ENCODE data around the gene TSPYL4.
A peak's percentile ranks its signal among the peaks of the same experiment; 100 is the strongest.

The TSPYL4 gene

GRCh38 chr6:116221911-116222310 is 32.0 kb downstream of the TSPYL4 start:
- FAIRE-seq, result no peak

DNA sequence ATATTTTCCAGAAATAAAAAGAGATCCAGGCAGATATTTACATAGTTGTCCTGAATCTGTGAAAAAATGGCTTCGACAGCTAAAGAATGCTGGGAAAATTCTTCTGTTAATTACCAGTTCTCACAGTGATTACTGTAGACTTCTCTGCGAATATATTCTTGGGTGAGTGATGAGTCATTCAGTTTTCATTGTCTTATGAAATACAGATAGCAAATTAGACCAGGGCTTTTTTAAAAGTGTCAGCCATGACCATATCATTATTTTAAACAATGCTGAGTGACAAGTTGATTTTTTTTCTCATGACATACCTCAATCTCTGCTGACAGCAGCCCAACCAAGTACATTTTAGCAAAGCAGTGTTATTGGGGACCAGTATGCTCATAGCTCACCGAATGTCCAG is 32.8 kb downstream of the TSPYL4 start:
- no peak for FAIRE-seq

- FAIRE-seq, result no peak
Measured at GRCh38 chr6:116218866-116219265, 35.0 kb downstream of the TSPYL4 start.

DNA sequence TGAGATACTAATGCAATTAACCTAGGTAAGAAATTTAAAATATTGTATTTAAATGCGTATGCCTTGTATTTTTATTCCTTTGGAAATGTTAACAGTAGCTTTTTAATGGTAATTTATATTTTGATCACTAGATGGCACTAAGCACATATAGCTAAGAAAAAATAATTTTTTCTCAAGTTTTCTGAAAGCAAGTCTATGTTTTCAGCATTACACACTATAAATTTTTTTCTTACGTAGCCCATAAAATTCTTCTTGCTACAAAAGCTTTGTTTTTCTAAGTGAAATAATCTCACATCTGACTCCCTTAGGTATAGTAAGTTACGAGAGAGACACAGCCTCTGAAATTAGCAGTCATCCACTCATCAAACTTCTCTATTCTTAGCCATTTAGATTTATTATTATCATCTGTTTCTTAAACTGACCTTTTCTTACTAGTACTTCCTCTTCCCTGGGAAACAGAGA is 35.7 kb downstream of the TSPYL4 start:
- FAIRE-seq, result peak; percentile 87

- FAIRE-seq, result peak; percentile 56
Measured at GRCh38 chr6:116217069-116217468, 36.8 kb downstream of the TSPYL4 start.

GRCh38 chr6:116215414-116215813 is 38.5 kb downstream of the TSPYL4 start:
- FAIRE-seq, result no peak

GRCh38 chr6:116214681-116215080 is 39.2 kb downstream of the TSPYL4 start:
- FAIRE-seq, result no peak

DNA sequence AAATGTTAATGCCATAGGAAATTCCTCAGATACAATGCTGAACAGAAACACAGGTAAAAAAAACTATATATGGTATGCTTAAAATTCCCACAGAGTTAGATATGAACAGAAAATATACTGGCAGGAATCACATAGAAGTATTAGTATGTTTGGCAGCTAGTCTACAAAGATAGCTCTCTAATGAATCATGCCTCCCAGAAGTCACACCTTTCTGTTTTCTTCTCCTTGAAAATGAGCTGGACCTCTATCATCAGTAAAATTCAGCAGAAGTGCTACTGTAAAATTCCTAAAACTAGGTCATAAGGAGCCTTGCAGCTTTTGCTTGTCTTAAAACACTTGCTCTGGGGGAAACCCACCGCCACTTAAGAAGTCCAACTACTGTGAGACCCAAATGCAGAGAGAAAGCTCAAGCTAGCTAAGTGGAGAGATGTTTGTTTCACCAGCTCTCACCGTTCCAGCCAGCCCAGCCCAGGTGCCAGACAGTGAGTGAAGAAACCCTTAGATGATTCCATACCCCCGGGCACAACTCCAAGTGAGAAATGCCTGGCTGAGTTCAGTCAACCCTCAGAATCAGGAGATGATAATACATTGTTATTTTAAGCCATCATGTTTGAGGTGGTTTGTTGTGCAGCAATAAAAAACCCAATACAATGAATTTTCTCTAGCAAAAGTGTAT is 43.0 kb downstream of the TSPYL4 start:
- no peak for FAIRE-seq

DNA sequence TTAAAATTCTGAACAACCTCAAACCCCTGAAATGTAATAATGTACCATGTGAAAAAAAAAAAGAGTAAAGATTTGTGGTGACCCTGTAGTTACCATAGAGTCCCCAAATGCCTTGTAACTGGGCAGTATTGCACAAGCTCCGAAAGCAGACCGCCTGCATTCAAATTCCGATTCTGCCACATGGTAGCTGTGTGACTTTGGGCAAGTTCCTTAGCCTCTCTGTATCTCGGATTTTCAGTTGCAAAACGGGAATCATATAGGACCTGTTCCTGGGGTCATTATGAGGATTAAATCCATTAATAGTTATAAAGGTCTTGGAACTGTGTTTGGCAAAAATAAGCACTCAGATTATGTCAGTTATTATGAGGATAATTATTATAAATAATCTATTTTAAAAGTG is 43.6 kb downstream of the TSPYL4 start:
- no peak for FAIRE-seq

DNA sequence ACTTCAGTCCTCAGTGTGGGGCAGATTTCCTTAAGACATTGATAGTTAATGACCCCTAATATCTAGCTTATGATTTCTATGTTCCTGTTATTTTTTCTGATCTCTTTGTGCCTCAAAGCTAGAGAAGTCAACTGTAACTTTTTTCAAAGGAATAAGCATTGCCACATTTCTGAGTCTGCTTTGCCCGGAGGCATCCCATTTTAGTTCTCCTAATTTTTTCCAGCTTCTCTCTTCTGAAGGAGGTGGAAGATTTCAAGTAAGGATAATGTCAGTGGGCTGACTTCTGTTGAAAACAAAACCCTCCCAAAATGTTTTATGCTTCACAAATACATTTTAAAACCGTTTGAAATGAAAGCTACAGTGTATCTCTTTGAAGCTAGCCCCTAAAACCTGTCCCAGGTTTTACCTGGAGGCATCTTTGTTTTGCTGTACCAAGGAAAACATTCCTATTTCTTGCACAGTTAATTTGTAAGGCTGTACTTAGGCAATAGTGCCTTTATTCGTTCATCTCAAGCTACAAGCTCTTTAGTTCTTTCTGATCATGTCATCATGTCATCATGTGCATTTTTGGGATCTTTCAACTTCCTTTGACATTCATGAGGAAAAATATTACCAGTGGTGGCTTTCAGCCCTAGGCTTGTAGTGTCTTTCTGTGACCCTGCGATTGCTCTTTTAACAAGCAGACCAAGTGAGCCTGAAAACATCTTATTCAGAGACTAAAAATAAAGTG is 45.7 kb downstream of the TSPYL4 start:
- FAIRE-seq, result no peak

DNA sequence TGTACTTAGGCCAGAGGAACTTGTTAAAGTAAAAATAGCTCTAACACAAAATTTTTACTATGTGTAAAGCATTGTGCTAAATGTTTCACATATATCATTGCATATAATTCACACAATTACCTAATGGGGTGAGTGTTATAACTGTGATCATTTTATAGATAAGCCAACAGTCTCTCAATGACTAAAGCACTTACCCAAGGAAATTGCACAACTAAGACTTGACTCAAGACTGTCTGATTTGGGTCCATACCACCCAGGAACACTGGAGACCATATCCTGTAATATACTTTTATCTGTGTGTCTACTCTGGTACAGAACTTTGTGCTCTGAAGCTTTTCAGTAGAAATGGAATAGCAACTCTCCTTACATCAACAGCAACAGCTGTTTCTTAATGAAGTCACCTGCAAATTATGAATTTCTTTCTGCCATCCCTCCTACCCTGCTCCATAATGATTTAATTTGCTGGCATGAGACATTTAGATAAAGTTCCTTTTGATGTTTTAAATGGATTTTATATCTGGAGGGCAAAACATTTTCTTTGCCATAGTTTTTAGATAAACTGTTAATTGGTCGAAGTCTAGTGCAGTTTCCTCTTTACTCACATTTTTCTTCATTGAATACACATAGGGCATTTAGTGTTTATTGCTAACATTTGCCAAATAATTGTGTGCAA is 47.5 kb downstream of the TSPYL4 start:
- FAIRE-seq, result no peak

- no peak for FAIRE-seq
Measured at GRCh38 chr6:116205281-116205680, 48.6 kb downstream of the TSPYL4 start.

GRCh38 chr6:116201538-116201937 is 52.3 kb downstream of the TSPYL4 start:
- FAIRE-seq, result no peak

DNA sequence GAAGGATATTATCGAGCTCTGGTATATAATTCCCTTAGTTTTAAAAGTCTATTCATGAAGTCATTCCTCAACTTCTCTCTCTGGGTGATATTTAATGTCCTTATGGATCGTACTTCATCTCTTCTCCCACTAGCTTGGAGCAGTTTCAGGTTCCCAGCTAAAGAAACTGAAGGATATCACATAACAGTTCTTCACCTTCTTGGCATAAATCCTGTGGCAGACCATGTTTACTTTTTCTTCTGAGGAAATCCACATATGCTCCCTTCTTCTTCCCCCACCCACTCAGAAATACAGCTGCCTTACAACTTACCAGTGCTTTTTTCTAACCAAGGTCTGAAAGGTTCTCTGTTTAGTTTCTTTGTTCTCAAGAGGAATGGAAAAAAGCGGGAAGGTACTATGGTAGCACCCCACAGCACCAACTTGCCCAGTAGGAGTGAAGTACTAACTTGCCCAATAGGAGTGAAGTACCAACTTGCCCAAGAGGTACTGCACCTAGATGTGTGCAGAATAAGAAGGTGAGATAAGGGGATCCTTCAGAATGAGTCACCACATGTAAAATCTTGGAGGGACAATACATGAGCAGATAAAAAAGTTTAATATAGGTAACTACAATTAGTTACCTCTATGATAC is 53.1 kb downstream of the TSPYL4 start:
- no peak for FAIRE-seq
